DLD1 (cell line): ENCODE results near the gene LRP1B.
"Not testable (repeated sequence)": the region's sequence is repeated elsewhere in the genome, so short reads cannot be mapped to it uniquely, and the experiment has no call there.

Experiments
- in situ Hi-C: cut with HindIII; loops from 2 replicates; pipeline ENCODE4 v1.10.0; 2017; ENCODE audit warnings: low sequenced_read_pairs

Gene LRP1B

GRCh38 chr2:141906678-141907077 lies 224.1 kb downstream of the LRP1B start:
- in situ Hi-C loops: no loop called here

GRCh38 chr2:141900826-141901225 lies 230.0 kb downstream of the LRP1B start:
- in situ Hi-C loops: no loop called here

- in situ Hi-C loops: no loop called here
These were observed 231.1 kb downstream of the LRP1B start for GRCh38 chr2:141899740-141900139.

GRCh38 chr2:141889788-141890187 lies 241.0 kb downstream of the LRP1B start:
- in situ Hi-C loops: no loop called here

GRCh38 chr2:141888987-141889555 lies 241.7 kb downstream of the LRP1B start:
- in situ Hi-C loops: no loop called here

GRCh38 chr2:141887363-141887762 lies 243.5 kb downstream of the LRP1B start:
- in situ Hi-C loops: no loop called here

GRCh38 chr2:141878016-141878415 lies 252.8 kb downstream of the LRP1B start:
- in situ Hi-C loops: no loop called here

GRCh38 chr2:141871913-141872634 lies 258.7 kb downstream of the LRP1B start:
- in situ Hi-C loops: no loop called here

- in situ Hi-C loops: no loop called here
These were observed 261.2 kb downstream of the LRP1B start for GRCh38 chr2:141869572-141869971.

- in situ Hi-C loops: no loop called here
These were observed 266.9 kb downstream of the LRP1B start for GRCh38 chr2:141863964-141864363.

- in situ Hi-C loops: no loop called here
These were observed 274.4 kb downstream of the LRP1B start for GRCh38 chr2:141856215-141856919.

- in situ Hi-C loops: no loop called here
These were observed 282.6 kb downstream of the LRP1B start for GRCh38 chr2:141848191-141848590.

GRCh38 chr2:141844231-141844630 lies 286.6 kb downstream of the LRP1B start:
- in situ Hi-C loops: no loop called here

- in situ Hi-C loops: no loop called here
These were observed 295.7 kb downstream of the LRP1B start for GRCh38 chr2:141835103-141835502.

GRCh38 chr2:141828761-141829160 lies 302.1 kb downstream of the LRP1B start:
- in situ Hi-C loops: no loop called here

GRCh38 chr2:141824790-141825189 lies 306.0 kb downstream of the LRP1B start:
- in situ Hi-C loops: no loop called here

- in situ Hi-C loops: no loop called here
These were observed 309.9 kb downstream of the LRP1B start for GRCh38 chr2:141820893-141821292.

- in situ Hi-C loops: not testable (repeated sequence)
These were observed 315.5 kb downstream of the LRP1B start for GRCh38 chr2:141815320-141815719.

GRCh38 chr2:141814150-141814549 lies 316.7 kb downstream of the LRP1B start:
- in situ Hi-C loops: no loop called here

- in situ Hi-C loops: no loop called here
These were observed 320.7 kb downstream of the LRP1B start for GRCh38 chr2:141810148-141810547.

GRCh38 chr2:141806090-141806489 lies 324.7 kb downstream of the LRP1B start:
- in situ Hi-C loops: no loop called here

GRCh38 chr2:141805302-141805701 lies 325.5 kb downstream of the LRP1B start:
- in situ Hi-C loops: no loop called here
